HPDE6-E6E7 (cell line): ENCODE data around the gene FOXO1.

Experiments
- DNase-seq: peaks from one replicate; pipeline ENCODE4 v3.0.0; 2011; ENCODE audit warnings: missing footprints; ENCODE audit errors: extremely low spot score

The FOXO1 gene

GRCh38 chr13:40580566-40581276 is 85.7 kb downstream of the FOXO1 start:
- DNase-seq, result no peak

- no peak for DNase-seq
Measured at GRCh38 chr13:40579535-40579934, 86.9 kb downstream of the FOXO1 start.

- no peak for DNase-seq
Measured at GRCh38 chr13:40578055-40578454, 88.4 kb downstream of the FOXO1 start.

GRCh38 chr13:40576369-40576768 is 90.1 kb downstream of the FOXO1 start:
- DNase-seq, result no peak

- no peak for DNase-seq
Measured at GRCh38 chr13:40572961-40573360, 93.5 kb downstream of the FOXO1 start.

- no peak for DNase-seq
Measured at GRCh38 chr13:40571338-40571963, 95.0 kb downstream of the FOXO1 start.

GRCh38 chr13:40570930-40571329 is 95.5 kb downstream of the FOXO1 start:
- no peak for DNase-seq

- no peak for DNase-seq
Measured at GRCh38 chr13:40569024-40569350, 97.5 kb downstream of the FOXO1 start.

GRCh38 chr13:40568246-40569023 is 98.0 kb downstream of the FOXO1 start:
- DNase-seq, result no peak

- no peak for DNase-seq
Measured at GRCh38 chr13:40566811-40567210, 99.6 kb downstream of the FOXO1 start.

GRCh38 chr13:40565282-40566148 is 100.9 kb downstream of the FOXO1 start:
- DNase-seq, result no peak

GRCh38 chr13:40564342-40565001 is 102.0 kb downstream of the FOXO1 start:
- DNase-seq, result no peak

GRCh38 chr13:40563350-40564125 is 102.9 kb downstream of the FOXO1 start:
- no peak for DNase-seq

GRCh38 chr13:40562975-40563349 is 103.5 kb downstream of the FOXO1 start:
- no peak for DNase-seq

GRCh38 chr13:40559915-40560314 is 106.5 kb downstream of the FOXO1 start:
- DNase-seq, result no peak

GRCh38 chr13:40558656-40559055 is 107.8 kb downstream of the FOXO1 start:
- DNase-seq, result no peak

- DNase-seq, result no peak
Measured at GRCh38 chr13:40556453-40556852, 110.0 kb downstream of the FOXO1 start.

GRCh38 chr13:40553356-40553755 is 113.1 kb downstream of the FOXO1 start:
- DNase-seq, result no peak

GRCh38 chr13:40552895-40553294 is 113.5 kb downstream of the FOXO1 start:
- DNase-seq, result no peak

GRCh38 chr13:40550130-40550529 is 116.3 kb downstream of the FOXO1 start:
- DNase-seq, result no peak
